H9 (cell line): Measurements from ENCODE around the gene TIMELESS. TPM values are rescaled to one million over a fixed set of nuclear protein-coding genes. Genes with fewer than 3 reads are reported as not detected.

Experiments
- DNase-seq: peaks from one replicate; pipeline ENCODE4 v3.0.0-alpha.2; 2017
- H2AFZ ChIP-seq: one replicate; pipeline ENCODE4 v1.6.1; 2013; ENCODE audit warnings: mild to moderate bottlenecking, low read length, control low read depth, moderate library complexity
- H2AK5ac ChIP-seq: 2 replicates; pipeline ENCODE4 v1.6.1; 2013; ENCODE audit warnings: low read length, control low read depth, mixed read lengths; ENCODE audit not compliant: insufficient read length
- H2BK120ac ChIP-seq: one replicate; pipeline ENCODE4 v1.6.1; 2013; ENCODE audit warnings: low read depth, mild to moderate bottlenecking, low read length, control low read depth, inconsistent platforms; ENCODE audit not compliant: poor library complexity, severe bottlenecking
- H2BK12ac ChIP-seq: 2 replicates; pipeline ENCODE4 v1.6.1; 2013; ENCODE audit warnings: low read length, control low read depth, mixed read lengths, low read depth; ENCODE audit not compliant: insufficient read length
- H2BK15ac ChIP-seq: 2 replicates; pipeline ENCODE4 v1.6.1; 2013; ENCODE audit warnings: low read depth, low read length, control low read depth
- H2BK20ac ChIP-seq: one replicate; pipeline ENCODE4 v1.6.1; 2013; ENCODE audit warnings: low read depth, mild to moderate bottlenecking, low read length, control low read depth, inconsistent platforms; ENCODE audit not compliant: poor library complexity, severe bottlenecking
- H2BK5ac ChIP-seq: 2 replicates; pipeline ENCODE4 v1.6.1; 2013; ENCODE audit warnings: low read length, control low read depth, mixed read lengths; ENCODE audit not compliant: insufficient read length
- H3K14ac ChIP-seq: 2 replicates; pipeline ENCODE4 v1.6.1; 2013; ENCODE audit warnings: low read length, control low read depth; ENCODE audit not compliant: insufficient read depth
- H3K18ac ChIP-seq: 2 replicates; pipeline ENCODE4 v1.6.1; 2013; ENCODE audit warnings: low read depth, mild to moderate bottlenecking, mixed read lengths, low read length, control low read depth; ENCODE audit not compliant: insufficient read length
- H3K23ac ChIP-seq: 2 replicates; pipeline ENCODE4 v1.6.1; 2013; ENCODE audit warnings: low read length, control low read depth, mixed read lengths, low read depth; ENCODE audit not compliant: insufficient read length
- H3K23me2 ChIP-seq: 2 replicates; pipeline ENCODE4 v1.6.1; 2013; ENCODE audit warnings: low read depth, mild to moderate bottlenecking, mixed read lengths, low read length, control low read depth; ENCODE audit not compliant: insufficient read length, poor library complexity, severe bottlenecking
- H3K27ac ChIP-seq: 2 replicates; pipeline ENCODE4 v1.5.1; 2013; ENCODE audit warnings: low read length, control low read depth, mixed read lengths, low read depth; ENCODE audit not compliant: insufficient read length
- H3K27me3 ChIP-seq: 2 replicates; pipeline ENCODE4 v1.6.1; 2013; ENCODE audit warnings: low read length, control low read depth, inconsistent platforms; ENCODE audit not compliant: insufficient read depth
- H3K4ac ChIP-seq: 2 replicates; pipeline ENCODE4 v1.6.1; 2013; ENCODE audit warnings: low read depth, mild to moderate bottlenecking, control low read depth, inconsistent platforms, low read length, moderate library complexity
- H3K4me1 ChIP-seq: 2 replicates; pipeline ENCODE4 v1.6.1; 2013; ENCODE audit warnings: low read length, control low read depth, inconsistent platforms; ENCODE audit not compliant: insufficient read depth
- H3K4me2 ChIP-seq: 2 replicates; pipeline ENCODE4 v1.6.1; 2013; ENCODE audit warnings: low read length, control low read depth, mixed read lengths; ENCODE audit not compliant: insufficient read length, insufficient read depth
- H3K56ac ChIP-seq: 2 replicates; pipeline ENCODE4 v1.6.1; 2013; ENCODE audit warnings: low read depth, mild to moderate bottlenecking, mixed read lengths, low read length, control low read depth; ENCODE audit not compliant: insufficient read length
- H3K79me1 ChIP-seq: 2 replicates; pipeline ENCODE4 v1.6.1; 2013; ENCODE audit warnings: low read depth, mild to moderate bottlenecking, moderate library complexity, low read length, control low read depth, inconsistent platforms; ENCODE audit not compliant: insufficient read depth, poor library complexity, severe bottlenecking
- H3K79me2 ChIP-seq: 2 replicates; pipeline ENCODE4 v1.6.1; 2013; ENCODE audit warnings: low read length, control low read depth, inconsistent platforms; ENCODE audit not compliant: insufficient read depth
- H3K9ac ChIP-seq: 2 replicates; pipeline ENCODE4 v1.6.1; 2013; ENCODE audit warnings: low read length, control low read depth, mixed read lengths; ENCODE audit not compliant: insufficient read length; ENCODE audit errors: extremely low read depth
- H3K9me3 ChIP-seq: one replicate; pipeline ENCODE4 v1.6.1; 2013; ENCODE audit warnings: low read depth, low read length, inconsistent platforms; ENCODE audit not compliant: control insufficient read depth
- H3T11ph ChIP-seq: one replicate; pipeline ENCODE4 v1.6.1; 2013; ENCODE audit warnings: mild to moderate bottlenecking, low read length, control low read depth, inconsistent platforms
- H4K20me1 ChIP-seq: one replicate; pipeline ENCODE4 v1.6.1; 2013; ENCODE audit not compliant: control insufficient read depth, insufficient read length, insufficient read depth
- H4K5ac ChIP-seq: 2 replicates; pipeline ENCODE4 v1.6.1; 2013; ENCODE audit warnings: low read depth, mild to moderate bottlenecking, mixed read lengths, low read length, control low read depth; ENCODE audit not compliant: insufficient read length
- H4K8ac ChIP-seq: replicated peaks from 2 replicates; pipeline ENCODE4 v1.6.1; 2013; ENCODE audit warnings: low read length, control low read depth, mixed read lengths, low read depth; ENCODE audit not compliant: insufficient read length
- H4K91ac ChIP-seq: 2 replicates; pipeline ENCODE4 v1.6.1; 2013; ENCODE audit warnings: low read depth, mild to moderate bottlenecking, moderate library complexity, mixed read lengths, low read length, control low read depth; ENCODE audit not compliant: insufficient read length
- H3K27ac Mint-ChIP-seq, 3 experiments: 2 replicates in 2 of 3; 3 replicates in 1 of 3; pipeline ENCODE4 v1.8.0; 2020 to 2021; ENCODE audit warnings: mixed read lengths in 3 of 3, mild to moderate bottlenecking in 1 of 3, moderate library complexity in 1 of 3
- H3K27me3 Mint-ChIP-seq: 2 replicates; pipeline ENCODE4 v1.8.0; 2021; ENCODE audit warnings: low read depth, mild to moderate bottlenecking, moderate library complexity, mixed read lengths
- H3K36me3 Mint-ChIP-seq, 3 experiments: 2 replicates in 2 of 3; 3 replicates in 1 of 3; pipeline ENCODE4 v1.8.0; 2020 to 2021; ENCODE audit warnings: low read depth in 3 of 3, mixed read lengths in 3 of 3; ENCODE audit not compliant: insufficient read depth in 1 of 3
- H3K4me1 Mint-ChIP-seq, 2 experiments: 2 replicates each; pipeline ENCODE4 v1.8.0; 2020; ENCODE audit warnings: mixed read lengths in 2 of 2
- H3K4me3 Mint-ChIP-seq, 2 experiments: 2 replicates in 1 of 2; 3 replicates in 1 of 2; pipeline ENCODE4 v1.8.0; 2020 to 2021; ENCODE audit warnings: mild to moderate bottlenecking in 2 of 2, mixed read lengths in 2 of 2, moderate library complexity in 1 of 2
- H3K9me3 Mint-ChIP-seq, 2 experiments: 2 replicates in 1 of 2; 3 replicates in 1 of 2; pipeline ENCODE4 v1.8.0; 2020; ENCODE audit warnings: mild to moderate bottlenecking in 2 of 2, mixed read lengths in 2 of 2, moderate library complexity in 1 of 2
- WGBS: extraction: QIAGEN DNeasy Blood & Tissue Kit; methylation state at CpG from one replicate; pipeline ENCODE4 v1.1.7; 2013; ENCODE audit warnings: missing lambda C conversion rate, low lambda C conversion rate, mixed read lengths; ENCODE audit not compliant: insufficient read length; ENCODE audit errors: extremely low coverage; 5-methylcytosine and 5-hydroxymethylcytosine counted together
- total RNA-seq: library from RNA; stranded (reverse); gene quantifications from 2 replicates; pipeline ENCODE4 v1.2.1, GENCODE V29; 2021
- TF ChIP-seq, protein P1 (sequence below): fragments of 200-600 bp; sonication (generic); conservative IDR thresholded peaks from 3 replicates; pipeline ENCODE4 v1.8.0; 2021; ENCODE audit warnings: antibody characterized with exemption, mild to moderate bottlenecking

Gene TIMELESS
- total RNA-seq, 1 experiment from 2014 or later = 68.0 TPM

DNA sequence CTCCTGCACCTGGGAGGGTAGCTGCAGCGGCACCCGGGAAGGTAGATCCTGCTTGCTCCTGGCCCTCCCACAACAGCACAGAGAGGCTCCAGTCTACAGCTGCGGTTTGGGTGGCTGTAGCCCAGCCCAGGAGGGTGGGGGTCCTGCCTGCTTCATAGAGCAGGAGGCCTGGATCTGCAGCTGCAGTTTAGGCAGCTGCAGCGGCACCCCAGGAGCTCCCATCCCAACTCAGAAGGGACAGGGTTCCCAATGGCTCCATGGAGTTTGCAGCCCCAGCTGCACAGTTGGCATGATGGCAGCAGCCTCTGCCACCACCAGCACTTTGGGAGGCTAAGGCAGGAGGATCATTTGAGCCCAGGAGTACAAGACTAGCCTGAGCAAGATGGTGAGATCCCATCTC is 38.5 kb downstream of the TIMELESS start:
- DNase-seq = no peak

More for the DNA sequence above, 38.5 kb downstream of the TIMELESS start:
- no peaks in the 10 kb centered on the region for H3K79me1 ChIP-seq
- no peak overlapping the region for H3K27ac ChIP-seq
- no peak overlapping the region for H3T11ph ChIP-seq
- H3K4ac ChIP-seq = no peak overlapping the region
- no peak overlapping the region for H4K8ac ChIP-seq
- no peak overlapping the region for H2BK20ac ChIP-seq
- H2AK5ac ChIP-seq = no peak overlapping the region
- no peak overlapping the region for H4K91ac ChIP-seq
- no peak overlapping the region for H3K4me3 Mint-ChIP-seq
- H3K9me3 ChIP-seq = no peaks in the 10 kb centered on the region
- TF ChIP-seq, protein P1, sequence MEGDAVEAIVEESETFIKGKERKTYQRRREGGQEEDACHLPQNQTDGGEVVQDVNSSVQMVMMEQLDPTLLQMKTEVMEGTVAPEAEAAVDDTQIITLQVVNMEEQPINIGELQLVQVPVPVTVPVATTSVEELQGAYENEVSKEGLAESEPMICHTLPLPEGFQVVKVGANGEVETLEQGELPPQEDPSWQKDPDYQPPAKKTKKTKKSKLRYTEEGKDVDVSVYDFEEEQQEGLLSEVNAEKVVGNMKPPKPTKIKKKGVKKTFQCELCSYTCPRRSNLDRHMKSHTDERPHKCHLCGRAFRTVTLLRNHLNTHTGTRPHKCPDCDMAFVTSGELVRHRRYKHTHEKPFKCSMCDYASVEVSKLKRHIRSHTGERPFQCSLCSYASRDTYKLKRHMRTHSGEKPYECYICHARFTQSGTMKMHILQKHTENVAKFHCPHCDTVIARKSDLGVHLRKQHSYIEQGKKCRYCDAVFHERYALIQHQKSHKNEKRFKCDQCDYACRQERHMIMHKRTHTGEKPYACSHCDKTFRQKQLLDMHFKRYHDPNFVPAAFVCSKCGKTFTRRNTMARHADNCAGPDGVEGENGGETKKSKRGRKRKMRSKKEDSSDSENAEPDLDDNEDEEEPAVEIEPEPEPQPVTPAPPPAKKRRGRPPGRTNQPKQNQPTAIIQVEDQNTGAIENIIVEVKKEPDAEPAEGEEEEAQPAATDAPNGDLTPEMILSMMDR = no peak
- no peak overlapping the region for H3K4me2 ChIP-seq
- no peak overlapping the region for H2BK15ac ChIP-seq
- H3K27me3 Mint-ChIP-seq = no peaks in the 10 kb centered on the region
- no peak overlapping the region for H2BK12ac ChIP-seq
- no peaks in the 10 kb centered on the region for H3K4me1 ChIP-seq
- WGBS = no CpG with 5 or more reads among the region's 4 CpGs
- H3K14ac ChIP-seq = no peak overlapping the region
- no peaks in the 10 kb centered on the region for H3K79me2 ChIP-seq
- H2BK120ac ChIP-seq = no peak overlapping the region
- H4K5ac ChIP-seq = no peak overlapping the region
- no peaks in the 10 kb centered on the region for H4K20me1 ChIP-seq
- H3K27ac Mint-ChIP-seq = no peak overlapping the region
- H3K36me3 Mint-ChIP-seq = peaks cover 0 to 9% (median 9%) of the 10 kb centered on the region in 3 experiments; a peak in 4 of 7 replicates
- H3K9me3 Mint-ChIP-seq = no peaks in the 10 kb centered on the region
- no peak overlapping the region for H2BK5ac ChIP-seq
- H3K23ac ChIP-seq = no peak overlapping the region
- H3K56ac ChIP-seq = no peak overlapping the region
- H2AFZ ChIP-seq = no peak overlapping the region
- H3K23me2 ChIP-seq = no peaks in the 10 kb centered on the region
- H3K27me3 ChIP-seq = no peaks in the 10 kb centered on the region
- H3K9ac ChIP-seq = no peak overlapping the region
- peaks cover 0 to 2% of the 10 kb centered on the region in 2 experiments; a peak in 1 of 4 replicates for H3K4me1 Mint-ChIP-seq
- no peak overlapping the region for H3K18ac ChIP-seq
